H1 (cell line): ENCODE results near the gene AKT1. TPM values are rescaled to one million over a fixed set of nuclear protein-coding genes. Genes with fewer than 3 reads are reported as not detected.

Experiments used
- CTCF ChIA-PET: fragments of 300-600 bp; sonication (Branson Sonifier 250); formaldehyde crosslinking; loops from one replicate; lab custom pipeline; 2021; ENCODE audit not compliant: partially characterized antibody; lab: Charles Lee
- POLR2A ChIA-PET: fragments of 300-600 bp; sonication (Branson Sonifier 250); formaldehyde crosslinking; loops from one replicate; lab custom pipeline; 2021; ENCODE audit warnings: inconsistent platforms; ENCODE audit not compliant: partially characterized antibody; lab: Charles Lee
- DNase-seq, 2 experiments: peaks; one replicate each; pipeline versions ENCODE4 v3.0.0 to v3.0.0-alpha.2; 2010 to 2022; ENCODE audit warnings: low spot score in 2 of 2, low read depth in 1 of 2, mixed read lengths in 1 of 2
- FAIRE-seq: peaks from 2 replicates; lab custom pipeline; 2011; peaks lifted over from hg19 to GRCh38; lab: Jason Lieb, UNC
- H2AFZ ChIP-seq: 2 replicates; pipeline ENCODE4 v1.8.1; 2012; ENCODE audit warnings: low read length, inconsistent platforms
- H2AK5ac ChIP-seq: 2 replicates; pipeline ENCODE4 v1.6.1; 2013; ENCODE audit warnings: low read depth, low read length
- H2BK120ac ChIP-seq: replicated peaks from 2 replicates; pipeline ENCODE3; 2013; ENCODE audit warnings: low read depth, low read length, inconsistent platforms
- H2BK12ac ChIP-seq: 2 replicates; pipeline ENCODE4 v1.6.1; 2013; ENCODE audit warnings: low read depth, low read length
- H2BK15ac ChIP-seq: 2 replicates; pipeline ENCODE4 v1.6.1; 2013; ENCODE audit warnings: low read length
- H2BK20ac ChIP-seq: 2 replicates; pipeline ENCODE4 v1.6.1; 2013; ENCODE audit warnings: low read length
- H2BK5ac ChIP-seq: 2 replicates; pipeline ENCODE4 v1.6.1; 2013; ENCODE audit warnings: low read depth, low read length
- H3K14ac ChIP-seq: 2 replicates; pipeline ENCODE4 v1.6.1; 2013; ENCODE audit warnings: inconsistent platforms; ENCODE audit not compliant: insufficient read length
- H3K18ac ChIP-seq: 2 replicates; pipeline ENCODE4 v1.6.1; 2013; ENCODE audit warnings: low read length; ENCODE audit errors: extremely low read depth
- H3K23ac ChIP-seq: 2 replicates; pipeline ENCODE4 v1.6.1; 2013; ENCODE audit warnings: inconsistent platforms; ENCODE audit not compliant: insufficient read length
- H3K23me2 ChIP-seq: 2 replicates; pipeline ENCODE4 v1.6.1; 2013; ENCODE audit warnings: low read depth, low read length
- H3K27ac ChIP-seq: 2 replicates; pipeline ENCODE4 v1.6.1; 2011; ENCODE audit warnings: low read depth, low read length, inconsistent platforms
- H3K27me3 ChIP-seq, 4 experiments: replicated peaks in 1 of 4; 1 replicate in 1 of 4; 2 replicates in 3 of 4; pipeline versions ENCODE4 v1.6.1 to v1.8.1; 2011 to 2013; ENCODE audit warnings: low read length in 3 of 4, mild to moderate bottlenecking in 3 of 4, inconsistent platforms in 2 of 4, mixed read lengths in 2 of 4, moderate library complexity in 1 of 4; ENCODE audit not compliant: control insufficient read depth in 3 of 4, insufficient read depth in 3 of 4; ENCODE audit errors: extremely low read depth in 1 of 4
- H3K36me3 ChIP-seq, 4 experiments: 2 replicates each; pipeline versions ENCODE4 v1.6.1 to v1.8.1; 2011 to 2013; ENCODE audit warnings: mild to moderate bottlenecking in 4 of 4, low read length in 3 of 4, moderate library complexity in 2 of 4, control low read depth in 1 of 4, inconsistent platforms in 1 of 4; ENCODE audit not compliant: insufficient read depth in 4 of 4, control insufficient read depth in 2 of 4
- H3K4ac ChIP-seq: replicated peaks from 2 replicates; pipeline ENCODE3; 2013; ENCODE audit warnings: low read length, low read depth, mixed read lengths, inconsistent platforms; ENCODE audit not compliant: insufficient read length
- H3K4me1 ChIP-seq, 4 experiments: replicated peaks in 1 of 4; 1 replicate in 1 of 4; 2 replicates in 3 of 4; pipeline versions ENCODE4 v1.6.1 to v1.8.1; 2011 to 2013; ENCODE audit warnings: low read length in 3 of 4, inconsistent platforms in 2 of 4, mixed read lengths in 1 of 4; ENCODE audit not compliant: insufficient read depth in 4 of 4, control insufficient read depth in 3 of 4
- H3K4me2 ChIP-seq, 2 experiments: 2 replicates each; pipeline versions ENCODE4 v1.6.1 to v1.8.1; 2011 to 2013; ENCODE audit warnings: low read depth in 2 of 2, low read length in 2 of 2, control low read depth in 1 of 2, inconsistent platforms in 1 of 2, mild to moderate bottlenecking in 1 of 2; ENCODE audit not compliant: insufficient read depth in 1 of 2
- H3K4me3 ChIP-seq, 4 experiments: fragments of 200-600, 300-600 bp in 1 of 4; sonication (generic), shearing (Covaris generic), sonication (Bioruptor Twin) in 1 of 4; 2 replicates each; pipeline versions ENCODE4 v1.5.1 to v1.8.1; 2011 to 2016; ENCODE audit warnings: low read length in 4 of 4, low read depth in 3 of 4, control low read depth in 2 of 4, inconsistent platforms in 2 of 4, mild to moderate bottlenecking in 2 of 4, mixed read lengths in 1 of 4, moderate library complexity in 1 of 4; ENCODE audit not compliant: insufficient read depth in 2 of 4; ENCODE audit errors: extremely low read depth in 1 of 4
- H3K56ac ChIP-seq: replicated peaks from 2 replicates; pipeline ENCODE3; 2013; ENCODE audit warnings: low read depth, mild to moderate bottlenecking, mixed read lengths, low read length, inconsistent platforms; ENCODE audit not compliant: insufficient read length
- H3K79me1 ChIP-seq: 2 replicates; pipeline ENCODE4 v1.6.1; 2013; ENCODE audit warnings: low read depth, low read length, control low read depth
- H3K79me2 ChIP-seq, 2 experiments: 2 replicates each; pipeline versions ENCODE4 v1.6.1 to v1.8.1; 2012 to 2013; ENCODE audit warnings: low read length in 2 of 2, mild to moderate bottlenecking in 2 of 2, inconsistent platforms in 1 of 2; ENCODE audit not compliant: insufficient read depth in 2 of 2, control insufficient read depth in 1 of 2
- H3K9ac ChIP-seq, 4 experiments: replicated peaks in 1 of 4; 1 replicate in 1 of 4; 2 replicates in 3 of 4; pipeline versions ENCODE4 v1.6.1 to v1.8.1; 2011 to 2013; ENCODE audit warnings: low read depth in 3 of 4, low read length in 3 of 4, control low read depth in 2 of 4, mild to moderate bottlenecking in 2 of 4, moderate library complexity in 2 of 4, inconsistent platforms in 1 of 4; ENCODE audit errors: extremely low read depth in 1 of 4
- H3K9me3 ChIP-seq, 2 experiments: 2 replicates each; pipeline versions ENCODE4 v1.6.1 to v1.8.1; 2012 to 2013; ENCODE audit warnings: mild to moderate bottlenecking in 2 of 2, moderate library complexity in 2 of 2, control low read depth in 1 of 2, inconsistent platforms in 1 of 2, low read depth in 1 of 2, low read length in 1 of 2, mixed read lengths in 1 of 2; ENCODE audit not compliant: insufficient read depth in 2 of 2
- H4K20me1 ChIP-seq, 2 experiments: replicated peaks in 1 of 2; 2 replicates each; pipeline versions ENCODE3 to v1.8.1; 2011 to 2013; ENCODE audit warnings: inconsistent platforms in 2 of 2, low read length in 2 of 2, mild to moderate bottlenecking in 1 of 2; ENCODE audit not compliant: insufficient read depth in 2 of 2, control insufficient read depth in 1 of 2
- H4K5ac ChIP-seq: 2 replicates; pipeline ENCODE4 v1.6.1; 2013; ENCODE audit warnings: low read length, low read depth, mixed read lengths, inconsistent platforms; ENCODE audit not compliant: insufficient read length
- H4K8ac ChIP-seq: 2 replicates; pipeline ENCODE4 v1.8.0; 2013; ENCODE audit warnings: mild to moderate bottlenecking, moderate library complexity, low read length, inconsistent platforms; ENCODE audit not compliant: insufficient read depth; ENCODE audit errors: extremely low read depth
- H4K91ac ChIP-seq: replicated peaks from 2 replicates; pipeline ENCODE3; 2013; ENCODE audit warnings: low read length, mixed read lengths, inconsistent platforms; ENCODE audit not compliant: insufficient read length
- ASH2L ChIP-seq: fragments of 200-600, 300-600 bp; sonication (generic); IDR thresholded peaks from one replicate; pipeline ENCODE4 v1.7.1; 2017; ENCODE audit warnings: low read length
- BACH1 ChIP-seq: IDR thresholded peaks from 2 replicates; pipeline ENCODE4 v1.6.1; 2012; ENCODE audit warnings: low read length, improper control_type of control experiment
- BCL11A ChIP-seq, 2 experiments: IDR thresholded peaks; one replicate each; pipeline ENCODE4 v1.6.1; 2011; ENCODE audit warnings: low read depth in 2 of 2, low read length in 2 of 2, mild to moderate bottlenecking in 2 of 2
- EP300 ChIP-seq, 2 experiments: IDR thresholded peaks; 1 replicate in 1 of 2; 2 replicates in 1 of 2; pipeline ENCODE4 v1.6.1; 2011 to 2012; ENCODE audit warnings: low read depth in 2 of 2, low read length in 2 of 2, mild to moderate bottlenecking in 2 of 2, borderline replicate concordance in 1 of 2, inconsistent platforms in 1 of 2, moderate library complexity in 1 of 2
- GABPA ChIP-seq: IDR thresholded peaks from 2 replicates; pipeline ENCODE4 v1.6.1; 2011; ENCODE audit warnings: mild to moderate bottlenecking, low read length, moderate library complexity, borderline replicate concordance; ENCODE audit not compliant: insufficient read depth
- HDAC2 ChIP-seq, 2 experiments: fragments of 300-600 bp in 1 of 2; sonication (generic) in 1 of 2; IDR thresholded peaks; 2 replicates each; pipeline ENCODE4 v1.6.1; 2011 to 2012; ENCODE audit warnings: low read depth in 2 of 2, low read length in 2 of 2, mild to moderate bottlenecking in 2 of 2, moderate library complexity in 2 of 2, borderline replicate concordance in 1 of 2, inconsistent platforms in 1 of 2
- PHF8 ChIP-seq: fragments of 200-600 bp; sonication (generic); conservative IDR thresholded peaks from 2 replicates; pipeline ENCODE4 v1.7.1; 2012; ENCODE audit warnings: low read depth, mild to moderate bottlenecking, inconsistent platforms, low read length, moderate library complexity
- POLR2AphosphoS5 ChIP-seq: IDR thresholded peaks from 2 replicates; pipeline ENCODE4 v1.6.1; 2011; ENCODE audit warnings: low read depth, low read length
- POU5F1 ChIP-seq: IDR thresholded peaks from 2 replicates; pipeline ENCODE4 v1.6.1; 2011; ENCODE audit warnings: low read depth, mild to moderate bottlenecking, low read length, moderate library complexity
- RXRA ChIP-seq: IDR thresholded peaks from 2 replicates; pipeline ENCODE4 v1.6.1; 2011; ENCODE audit warnings: low read depth, mild to moderate bottlenecking, low read length, moderate library complexity; ENCODE audit not compliant: insufficient read depth
- SAP30 ChIP-seq: fragments of 300-600 bp; sonication (generic); IDR thresholded peaks from 2 replicates; pipeline ENCODE4 v1.7.1; 2012; ENCODE audit warnings: low read length, moderate library complexity, mild to moderate bottlenecking, inconsistent platforms; ENCODE audit not compliant: insufficient read depth, insufficient replicate concordance
- SIN3A ChIP-seq, 2 experiments: IDR thresholded peaks in 1 of 2; conservative IDR thresholded peaks in 1 of 2; 2 replicates each; pipeline ENCODE4 v1.6.1; 2011 to 2012; ENCODE audit warnings: low read length in 2 of 2, improper control_type of control experiment in 1 of 2, low read depth in 1 of 2, mild to moderate bottlenecking in 1 of 2
- SUZ12 ChIP-seq: fragments of 200-600 bp; sonication (generic); IDR thresholded peaks from 2 replicates; pipeline ENCODE4 v1.6.1; 2012; ENCODE audit warnings: mild to moderate bottlenecking, inconsistent platforms, low read length, moderate library complexity, mixed read lengths
- WGBS, 2 experiments: shearing (Covaris generic) in 1 of 2; methylation state at CpG; one replicate each; pipeline versions ENCODE4 v1.1.6 to v1.1.7; 2013 to 2015; ENCODE audit warnings: low lambda C conversion rate in 2 of 2, mixed read lengths in 2 of 2, inconsistent platforms in 1 of 2, low coverage in 1 of 2, missing lambda C conversion rate in 1 of 2; ENCODE audit not compliant: insufficient replicate concordance in 2 of 2, insufficient coverage in 1 of 2, insufficient read length in 1 of 2; ENCODE audit errors: extremely low coverage in 1 of 2, missing lambda C conversion rate in 1 of 2; 5-methylcytosine and 5-hydroxymethylcytosine counted together
- polyA plus RNA-seq, 7 experiments: library from polyadenylated mRNA; depleted of rRNA in 3 of 7; stranded (reverse) in 5 of 7; unstranded in 2 of 7; fragments of >200 nt in 5 of 7; fragments of 200-250 nt in 2 of 7; gene quantifications; 1 replicate in 5 of 7; 2 replicates in 1 of 7; 4 replicates in 1 of 7; pipeline versions ENCODE4 v1.2.1 to v1.2.3, GENCODE V29; 2011 to 2013; ENCODE audit warnings: missing spikeins in 2 of 7, mixed read lengths in 2 of 7
- total RNA-seq: library from RNA; stranded (reverse); fragmentation: NEBNext Ultra II Directional; extraction: Animal tissue kit (Norgen Biotek cat#: 25700); gene quantifications from 2 replicates; pipeline ENCODE4 v1.2.1, GENCODE V29; 2021

Gene AKT1
- total and polyA plus RNA-seq, 2 of the 8 experiments (the other 6 are each of a cell fraction or from before 2014, with no cell fraction given) = 68.1 to 71.5 TPM

DNA sequence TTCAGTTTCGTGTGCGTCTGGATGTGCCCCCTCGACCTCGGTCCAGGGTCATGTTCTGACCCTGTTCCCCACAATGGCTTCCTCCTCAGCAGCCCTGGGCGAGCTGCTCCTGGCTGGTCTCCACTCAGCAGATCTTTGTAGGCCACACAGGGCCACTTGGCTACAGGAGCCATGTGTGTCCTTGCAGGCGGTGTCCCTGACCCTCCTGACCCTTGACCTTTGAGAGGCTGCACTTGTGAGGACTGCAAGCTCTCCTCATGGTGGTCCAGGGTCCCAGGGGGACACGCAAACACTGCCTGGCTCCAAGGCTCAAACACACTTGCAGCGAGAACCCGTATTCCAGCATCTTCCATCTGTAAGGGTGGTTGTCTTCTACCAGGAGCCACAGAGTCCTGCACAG, 50.1 kb downstream of the AKT1 start:
- H4K20me1 ChIP-seq = peaks cover 0 to 3% of the 10 kb centered on the region in 2 experiments
- no peak overlapping the region for H4K8ac ChIP-seq
- H3K18ac ChIP-seq = no peak overlapping the region
- H2BK20ac ChIP-seq = no peak overlapping the region
- H3K56ac ChIP-seq = no peak overlapping the region
- H3K4ac ChIP-seq = no peak overlapping the region
- no peak overlapping the region for H3K9ac ChIP-seq
- H3K9me3 ChIP-seq = peaks cover 5 to 8% of the 10 kb centered on the region in 2 experiments; a peak in 3 of 4 replicates
- peaks cover 0 to 2% (median 0%) of the 10 kb centered on the region in 4 experiments; a peak in 1 of 7 replicates for H3K27me3 ChIP-seq
- H3K23me2 ChIP-seq = no peaks in the 10 kb centered on the region
- no peak overlapping the region for H2BK15ac ChIP-seq
- H3K4me3 ChIP-seq = no peak overlapping the region
- ChIA-PET CTCF (interaction anchor here (1.1 to 4.3 kb wide), 3 partner anchors 13 to 32 kb away, joined by 3 to 18 read pairs (median 7); no protein-coding TSS in a partner anchor), POLR2A (interaction anchor here (1.1 to 1.9 kb wide), 4 partner anchors 8 to 20 kb away, joined by 3 to 6 read pairs (median 4); no protein-coding TSS in a partner anchor)
- no peak overlapping the region for H3K4me2 ChIP-seq
- no peak overlapping the region for H2AFZ ChIP-seq
- H3K4me1 ChIP-seq = peaks cover 0 to 4% (median under 1%) of the 10 kb centered on the region in 4 experiments; a peak in 2 of 7 replicates
- no peak overlapping the region for H3K23ac ChIP-seq
- H2BK120ac ChIP-seq = no peak overlapping the region
- no peaks in the 10 kb centered on the region for H3K79me1 ChIP-seq
- no peak overlapping the region for H3K27ac ChIP-seq
- H2BK12ac ChIP-seq = no peak overlapping the region
- no peak overlapping the region for H2BK5ac ChIP-seq
- H3K79me2 ChIP-seq = no peaks in the 10 kb centered on the region
- H2AK5ac ChIP-seq = no peak overlapping the region
- H3K14ac ChIP-seq = no peak overlapping the region
- FAIRE-seq (no peak), DNase-seq (no peak)
- H3K36me3 ChIP-seq = no peaks in the 10 kb centered on the region
- 91% methylated on average over 9 of the region's 9 CpGs; no CpG with 5 or more reads in 1 of the 2 experiments for WGBS, 2 experiments
- no peak overlapping the region for H4K91ac ChIP-seq
- no peak overlapping the region for H4K5ac ChIP-seq
- TF ChIP-seq PHF8 (no peak), GABPA (no peak), BCL11A (IDR thresholded peaks at IDR 0.05; ENCODE audit: low read depth in 2 of 2, low read length in 2 of 2) (no peak), RXRA (no peak), SAP30 (no peak), SIN3A (conservative IDR thresholded peaks at IDR 0.05 in 1 of 2, IDR thresholded peaks at IDR 0.05 in 1 of 2; ENCODE audit: low read depth in 1 of 2, low read length in 2 of 2) (no peak), SUZ12 (no peak), POLR2AphosphoS5 (no peak), HDAC2 (IDR thresholded peaks at IDR 0.05; ENCODE audit: borderline replicate concordance in 1 of 2, low read depth in 2 of 2, low read length in 2 of 2) (no peak), POU5F1 (no peak), EP300 (IDR thresholded peaks at IDR 0.05; ENCODE audit: borderline replicate concordance in 1 of 2, low read depth in 2 of 2, low read length in 2 of 2) (no peak), ASH2L (no peak), BACH1 (no peak)
